Measurements from ENCODE around the gene LRRC15.

DNA sequence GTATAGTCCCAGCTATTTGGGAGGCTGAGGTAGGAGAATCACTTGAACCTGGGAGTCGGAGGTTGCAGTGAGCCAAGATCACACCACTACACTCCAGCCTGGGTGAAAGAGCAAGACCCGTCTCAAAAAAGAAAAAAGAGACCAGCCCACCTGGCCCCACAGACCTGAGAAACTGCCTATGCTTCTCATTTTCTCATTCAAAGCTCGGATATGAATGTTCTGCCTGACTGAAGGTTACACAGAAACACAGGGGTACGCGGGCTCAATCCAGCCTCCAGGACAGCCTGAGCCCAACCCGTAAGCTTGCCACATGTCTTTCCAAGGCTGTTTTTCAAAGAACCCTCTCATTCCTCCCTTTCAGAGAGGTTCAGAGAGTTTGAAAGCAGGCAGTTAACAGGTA lies 9.7 kb upstream of the LRRC15 start:
- TF ChIP-seq, protein P1, sequence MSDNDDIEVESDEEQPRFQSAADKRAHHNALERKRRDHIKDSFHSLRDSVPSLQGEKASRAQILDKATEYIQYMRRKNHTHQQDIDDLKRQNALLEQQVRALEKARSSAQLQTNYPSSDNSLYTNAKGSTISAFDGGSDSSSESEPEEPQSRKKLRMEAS (IDR thresholded peaks at IDR 0.05; ENCODE audit: insufficient read depth, insufficient read length) = no peak
- TF ChIP-seq POLR2AphosphoS5 (IDR thresholded peaks at IDR 0.05; ENCODE audit: insufficient read depth, low read depth, low read length) (no peak), POLR2A (IDR thresholded peaks at IDR 0.05; ENCODE audit: low read depth, low read length) (no peak), EZH2 (IDR thresholded peaks at IDR 0.05; ENCODE audit: borderline replicate concordance, low read depth, low read length, severe bottlenecking) (no peak), FOS (IDR thresholded peaks at IDR 0.05; ENCODE audit: borderline replicate concordance, insufficient read depth, low read length) (no peak), JUN (IDR thresholded peaks at IDR 0.05; ENCODE audit: borderline replicate concordance, insufficient read depth, insufficient read length, low read depth) (no peak), GATA2 (IDR thresholded peaks at IDR 0.05; ENCODE audit: insufficient read depth, insufficient read length, low read depth, low read length) (no peak)
- TF ChIP-seq, protein P2, sequence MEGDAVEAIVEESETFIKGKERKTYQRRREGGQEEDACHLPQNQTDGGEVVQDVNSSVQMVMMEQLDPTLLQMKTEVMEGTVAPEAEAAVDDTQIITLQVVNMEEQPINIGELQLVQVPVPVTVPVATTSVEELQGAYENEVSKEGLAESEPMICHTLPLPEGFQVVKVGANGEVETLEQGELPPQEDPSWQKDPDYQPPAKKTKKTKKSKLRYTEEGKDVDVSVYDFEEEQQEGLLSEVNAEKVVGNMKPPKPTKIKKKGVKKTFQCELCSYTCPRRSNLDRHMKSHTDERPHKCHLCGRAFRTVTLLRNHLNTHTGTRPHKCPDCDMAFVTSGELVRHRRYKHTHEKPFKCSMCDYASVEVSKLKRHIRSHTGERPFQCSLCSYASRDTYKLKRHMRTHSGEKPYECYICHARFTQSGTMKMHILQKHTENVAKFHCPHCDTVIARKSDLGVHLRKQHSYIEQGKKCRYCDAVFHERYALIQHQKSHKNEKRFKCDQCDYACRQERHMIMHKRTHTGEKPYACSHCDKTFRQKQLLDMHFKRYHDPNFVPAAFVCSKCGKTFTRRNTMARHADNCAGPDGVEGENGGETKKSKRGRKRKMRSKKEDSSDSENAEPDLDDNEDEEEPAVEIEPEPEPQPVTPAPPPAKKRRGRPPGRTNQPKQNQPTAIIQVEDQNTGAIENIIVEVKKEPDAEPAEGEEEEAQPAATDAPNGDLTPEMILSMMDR (IDR thresholded peaks at IDR 0.05; ENCODE audit: extremely low read depth in 1 of 2, insufficient read depth in 1 of 2, low read depth in 1 of 2, low read length in 2 of 2) = no peak
